GM23338 (cell line): ENCODE data around the gene EDARADD. TPM values are rescaled to one million over a fixed set of nuclear protein-coding genes. Genes with fewer than 3 reads are reported as not detected.

ENCODE experiments used
- ATAC-seq: fragments of 200-7000 bp; cut with Tn5 transposase; 3 replicates; pipeline ENCODE4 v1.9.1; 2020
- DNase-seq: peaks from one replicate; pipeline ENCODE4 v3.0.0-alpha.2; 2015; ENCODE audit warnings: low spot score
- H2AFZ ChIP-seq: fragments of 200-600 bp; sonication (generic); 2 replicates; pipeline ENCODE4 v1.8.0; 2016; ENCODE audit warnings: antibody characterized with exemption, mild to moderate bottlenecking, moderate library complexity
- H3F3A ChIP-seq: fragments of 200-600 bp; sonication (generic); replicated peaks from 2 replicates; pipeline ENCODE4 v1.8.0; 2017; ENCODE audit warnings: antibody characterized with exemption, mixed run types, low read depth
- H3K27ac ChIP-seq: fragments of 200-600 bp; sonication (generic); 2 replicates; pipeline ENCODE4 v1.6.1; 2016; ENCODE audit warnings: low read depth
- H3K27me3 ChIP-seq: fragments of 200-600 bp; sonication (generic); 2 replicates; pipeline ENCODE4 v1.8.0; 2016; ENCODE audit warnings: mild to moderate bottlenecking, mixed run types, moderate library complexity; ENCODE audit not compliant: insufficient read depth
- H3K36me3 ChIP-seq: fragments of 200-600 bp; sonication (generic); 2 replicates; pipeline ENCODE4 v1.8.0; 2016; ENCODE audit warnings: mild to moderate bottlenecking; ENCODE audit not compliant: insufficient read depth
- H3K4me1 ChIP-seq: fragments of 200-600 bp; sonication (generic); 2 replicates; pipeline ENCODE4 v1.8.0; 2016; ENCODE audit warnings: mild to moderate bottlenecking, moderate library complexity; ENCODE audit not compliant: insufficient read depth
- H3K4me2 ChIP-seq: fragments of 200-600 bp; sonication (generic); 2 replicates; pipeline ENCODE4 v1.7.1; 2017; ENCODE audit warnings: mixed run types
- H3K4me3 ChIP-seq: fragments of 200-600 bp; sonication (generic); 2 replicates; pipeline ENCODE4 v1.6.1; 2016; ENCODE audit warnings: mixed run types
- H3K79me2 ChIP-seq: fragments of 200-600 bp; sonication (generic); replicated peaks from 2 replicates; pipeline ENCODE4 v1.8.0; 2017; ENCODE audit warnings: mild to moderate bottlenecking; ENCODE audit not compliant: insufficient read depth
- H3K9me2 ChIP-seq: fragments of 200-600 bp; sonication (generic); 2 replicates; pipeline ENCODE4 v1.8.0; 2017; ENCODE audit not compliant: insufficient read depth
- H4K20me1 ChIP-seq: fragments of 200-600 bp; sonication (generic); replicated peaks from 2 replicates; pipeline ENCODE4 v1.8.0; 2017; ENCODE audit warnings: mild to moderate bottlenecking; ENCODE audit not compliant: insufficient read depth
- H3K27ac Mint-ChIP-seq: 2 replicates; pipeline ENCODE4 v1.8.0; 2020; ENCODE audit warnings: inconsistent platforms, mild to moderate bottlenecking, moderate library complexity, mixed read lengths
- H3K27me3 Mint-ChIP-seq: 3 replicates; pipeline ENCODE4 v1.8.0; 2022; ENCODE audit warnings: low read depth, mild to moderate bottlenecking, moderate library complexity, mixed read lengths, inconsistent platforms; ENCODE audit not compliant: insufficient read depth, poor library complexity
- H3K36me3 Mint-ChIP-seq: 3 replicates; pipeline ENCODE4 v1.8.0; 2021; ENCODE audit warnings: low read depth, mild to moderate bottlenecking, inconsistent platforms, moderate library complexity, mixed read lengths
- H3K4me1 Mint-ChIP-seq: 3 replicates; pipeline ENCODE4 v1.8.0; 2020; ENCODE audit warnings: mild to moderate bottlenecking, inconsistent platforms, mixed read lengths
- H3K4me3 Mint-ChIP-seq: 3 replicates; pipeline ENCODE4 v1.8.0; 2021; ENCODE audit warnings: moderate library complexity, mild to moderate bottlenecking, inconsistent platforms, mixed read lengths
- H3K9me3 Mint-ChIP-seq: 3 replicates; pipeline ENCODE4 v1.8.0; 2020; ENCODE audit warnings: moderate library complexity, mild to moderate bottlenecking, inconsistent platforms, mixed read lengths
- CREB1 ChIP-seq: fragments of 250-450 bp; sonication (Bioruptor Pico); IDR thresholded peaks from 2 replicates; pipeline ENCODE4 v1.5.0; 2020; ENCODE audit warnings: low read depth, mild to moderate bottlenecking, moderate library complexity
- EZH2 ChIP-seq: fragments of 200-600 bp; sonication (generic); IDR thresholded peaks from one replicate; pipeline ENCODE4 v1.8.0; 2017; ENCODE audit warnings: antibody characterized with exemption, mild to moderate bottlenecking, low read depth; ENCODE audit not compliant: unreplicated experiment
- JUNB ChIP-seq: IDR thresholded peaks from one replicate; pipeline ENCODE4 v1.6.1; 2016; ENCODE audit warnings: antibody characterized with exemption; ENCODE audit not compliant: unreplicated experiment
- POLR2AphosphoS5 ChIP-seq: IDR thresholded peaks from 2 replicates; pipeline ENCODE4 v1.6.1; 2016; ENCODE audit warnings: antibody characterized with exemption, low read depth
- STAT1 ChIP-seq: IDR thresholded peaks from one replicate; pipeline ENCODE4 v1.6.1; 2016; ENCODE audit warnings: antibody characterized with exemption; ENCODE audit not compliant: unreplicated experiment
- polyA plus RNA-seq: library from polyadenylated mRNA; unstranded; fragments of >200 nt; fragmentation: Nextera tagmentation; extraction: Ambion mirVana; gene quantifications from 2 replicates; pipeline ENCODE4 v1.2.1, GENCODE V29; 2016
- total RNA-seq: library from RNA; depleted of rRNA; stranded (reverse); fragments of >200 nt; shearing (Covaris generic); gene quantifications from 2 replicates; pipeline ENCODE4 v1.2.3, GENCODE V29; 2014
- TF ChIP-seq, protein P1 (sequence below): IDR thresholded peaks from 2 replicates; pipeline ENCODE4 v1.6.1; 2016; ENCODE audit warnings: antibody characterized with exemption
- TF ChIP-seq, protein P2 (sequence below): IDR thresholded peaks from one replicate; pipeline ENCODE4 v1.6.1; 2018; ENCODE audit warnings: antibody characterized with exemption; ENCODE audit not compliant: unreplicated experiment

EDARADD gene
- total and polyA plus RNA-seq, 2 experiments from 2014 or later, result 3.7 to 4.4 TPM

DNA sequence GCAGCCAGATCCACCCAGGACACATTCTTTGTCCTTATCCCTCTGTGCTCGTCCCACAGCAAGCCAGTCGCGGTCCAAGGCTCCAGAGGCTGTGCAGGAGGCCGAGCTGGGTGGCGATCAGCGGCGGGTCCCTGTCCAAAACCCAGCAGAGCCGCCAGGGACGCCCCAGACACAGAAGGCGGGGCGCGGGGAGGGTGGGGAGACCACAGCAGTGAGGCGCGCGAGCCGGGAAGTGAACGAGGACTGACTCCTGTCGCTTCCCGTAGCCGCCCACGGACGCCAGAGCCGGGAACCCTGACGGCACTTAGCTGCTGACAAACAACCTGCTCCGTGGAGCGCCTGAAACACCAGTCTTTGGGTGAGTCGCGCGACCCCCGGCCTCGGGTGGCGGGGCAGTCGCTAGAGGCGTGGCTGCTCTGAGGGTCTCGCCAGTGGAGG lies 129.6 kb downstream of the EDARADD start, which contains the start of gene LGALS8 (continued):
- no peak for TF ChIP-seq CREB1 (CRISPR knock-in tag)
- TF ChIP-seq, protein P1, sequence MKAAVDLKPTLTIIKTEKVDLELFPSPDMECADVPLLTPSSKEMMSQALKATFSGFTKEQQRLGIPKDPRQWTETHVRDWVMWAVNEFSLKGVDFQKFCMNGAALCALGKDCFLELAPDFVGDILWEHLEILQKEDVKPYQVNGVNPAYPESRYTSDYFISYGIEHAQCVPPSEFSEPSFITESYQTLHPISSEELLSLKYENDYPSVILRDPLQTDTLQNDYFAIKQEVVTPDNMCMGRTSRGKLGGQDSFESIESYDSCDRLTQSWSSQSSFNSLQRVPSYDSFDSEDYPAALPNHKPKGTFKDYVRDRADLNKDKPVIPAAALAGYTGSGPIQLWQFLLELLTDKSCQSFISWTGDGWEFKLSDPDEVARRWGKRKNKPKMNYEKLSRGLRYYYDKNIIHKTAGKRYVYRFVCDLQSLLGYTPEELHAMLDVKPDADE, result no peak
- TF ChIP-seq, protein P2, sequence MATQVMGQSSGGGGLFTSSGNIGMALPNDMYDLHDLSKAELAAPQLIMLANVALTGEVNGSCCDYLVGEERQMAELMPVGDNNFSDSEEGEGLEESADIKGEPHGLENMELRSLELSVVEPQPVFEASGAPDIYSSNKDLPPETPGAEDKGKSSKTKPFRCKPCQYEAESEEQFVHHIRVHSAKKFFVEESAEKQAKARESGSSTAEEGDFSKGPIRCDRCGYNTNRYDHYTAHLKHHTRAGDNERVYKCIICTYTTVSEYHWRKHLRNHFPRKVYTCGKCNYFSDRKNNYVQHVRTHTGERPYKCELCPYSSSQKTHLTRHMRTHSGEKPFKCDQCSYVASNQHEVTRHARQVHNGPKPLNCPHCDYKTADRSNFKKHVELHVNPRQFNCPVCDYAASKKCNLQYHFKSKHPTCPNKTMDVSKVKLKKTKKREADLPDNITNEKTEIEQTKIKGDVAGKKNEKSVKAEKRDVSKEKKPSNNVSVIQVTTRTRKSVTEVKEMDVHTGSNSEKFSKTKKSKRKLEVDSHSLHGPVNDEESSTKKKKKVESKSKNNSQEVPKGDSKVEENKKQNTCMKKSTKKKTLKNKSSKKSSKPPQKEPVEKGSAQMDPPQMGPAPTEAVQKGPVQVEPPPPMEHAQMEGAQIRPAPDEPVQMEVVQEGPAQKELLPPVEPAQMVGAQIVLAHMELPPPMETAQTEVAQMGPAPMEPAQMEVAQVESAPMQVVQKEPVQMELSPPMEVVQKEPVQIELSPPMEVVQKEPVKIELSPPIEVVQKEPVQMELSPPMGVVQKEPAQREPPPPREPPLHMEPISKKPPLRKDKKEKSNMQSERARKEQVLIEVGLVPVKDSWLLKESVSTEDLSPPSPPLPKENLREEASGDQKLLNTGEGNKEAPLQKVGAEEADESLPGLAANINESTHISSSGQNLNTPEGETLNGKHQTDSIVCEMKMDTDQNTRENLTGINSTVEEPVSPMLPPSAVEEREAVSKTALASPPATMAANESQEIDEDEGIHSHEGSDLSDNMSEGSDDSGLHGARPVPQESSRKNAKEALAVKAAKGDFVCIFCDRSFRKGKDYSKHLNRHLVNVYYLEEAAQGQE, result no peak
- no peak for TF ChIP-seq EZH2
- no peak for TF ChIP-seq JUNB
- TF ChIP-seq POLR2AphosphoS5, result no peak; the same call in 1 of the 2 replicates
- no peak for TF ChIP-seq STAT1

DNA sequence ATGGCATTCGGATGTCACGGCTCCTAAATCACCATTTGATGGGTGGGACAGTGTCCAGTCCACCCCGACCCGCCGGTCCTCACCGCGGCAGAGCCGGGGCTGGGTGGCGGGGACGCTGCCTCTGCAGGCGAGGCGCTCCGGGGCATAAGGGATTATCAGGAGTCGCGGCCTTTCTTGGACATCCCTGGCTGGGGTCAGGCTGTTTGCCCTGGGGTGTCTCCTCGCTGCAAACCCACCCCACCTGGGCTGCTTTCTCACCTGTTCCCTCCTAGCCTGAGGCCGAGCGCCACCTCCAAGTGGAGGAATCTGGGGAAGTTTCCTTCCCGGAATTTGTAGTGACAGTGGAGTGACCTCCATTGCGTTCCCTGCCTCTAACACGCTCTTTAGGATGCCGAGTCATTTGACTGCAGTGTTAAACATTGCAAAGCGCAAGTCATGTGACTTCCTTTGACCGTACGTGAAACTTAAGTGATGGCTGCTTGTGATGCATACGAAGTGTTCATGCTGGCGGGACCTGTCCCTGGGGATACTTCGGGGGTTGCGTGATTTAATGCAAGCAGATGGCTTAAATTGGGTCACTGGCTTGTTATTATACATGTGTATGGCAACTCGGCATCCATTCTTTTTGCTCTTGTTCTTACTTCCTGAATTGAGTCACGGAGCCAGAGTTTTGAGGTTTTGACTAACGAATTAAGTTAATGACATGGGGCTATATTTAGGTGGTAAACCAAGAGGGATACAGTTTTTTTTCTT lies 130.2 kb downstream of the EDARADD start:
- Histone ChIP-seq H2AFZ (peak overlapping the region; percentile 92), H4K20me1 (no peaks in the 10 kb centered on the region), H3K79me2 (no peaks in the 10 kb centered on the region), H3K4me2 (peak overlapping the region; percentile 85), H3K27ac (no peak overlapping the region), H3F3A (no peaks in the 10 kb centered on the region), H3K27me3 (peaks cover 33% of the 10 kb centered on the region), H3K36me3 (no peaks in the 10 kb centered on the region; the same call in 1 of the 2 replicates), H3K4me1 (peaks cover 4% of the 10 kb centered on the region; the same call in 1 of the 2 replicates), H3K4me3 (peak overlapping the region; percentile 77), H3K9me2 (no peaks in the 10 kb centered on the region)
- ATAC-seq (peak; percentile 68), DNase-seq (peak; percentile 83)
- no peaks in the 10 kb centered on the region for H3K9me3 Mint-ChIP-seq
- peaks cover 13% of the 10 kb centered on the region for H3K27me3 Mint-ChIP-seq
- H3K4me3 Mint-ChIP-seq, result peak overlapping the region; percentile 89
- 0 out of 2 replicates have a peak overlapping the region, but pooled peaks have one; percentile 10 for H3K27ac Mint-ChIP-seq
- peak; percentile 66 for TF ChIP-seq POLR2AphosphoS5
- TF ChIP-seq, protein P2, result no peak
- H3K36me3 Mint-ChIP-seq, result no peaks in the 10 kb centered on the region
- peaks cover 7% of the 10 kb centered on the region; the same call in 2 of the 3 replicates for H3K4me1 Mint-ChIP-seq
